NOMO-1 treated with DMSO at 0.1 percent for 48 hours (cell line): ENCODE results near the gene PLAU.
"Not testable (repeated sequence)": the region's sequence is repeated elsewhere in the genome, so short reads cannot be mapped to it uniquely, and the experiment has no call there.

Source experiments
- DNase-seq: peaks from one replicate; lab custom pipeline; 2025; ENCODE audit not compliant: unreplicated experiment; lab: John Stamatoyannopoulos, UW

PLAU gene

GRCh38 chr10:73895381-73895780 lies 15.6 kb upstream of the PLAU start:
- DNase-seq: not testable (repeated sequence)

- DNase-seq: no peak
These were observed 13.2 kb upstream of the PLAU start for GRCh38 chr10:73897693-73898092.

GRCh38 chr10:73898730-73899410 lies 12.1 kb upstream of the PLAU start:
- no peak for DNase-seq

GRCh38 chr10:73899423-73899822 lies 11.5 kb upstream of the PLAU start:
- DNase-seq: peak; percentile 25

- DNase-seq: no peak
These were observed 10.9 kb upstream of the PLAU start for GRCh38 chr10:73900064-73900463.

GRCh38 chr10:73901261-73901660 lies 9.7 kb upstream of the PLAU start:
- DNase-seq: no peak

- DNase-seq: peak; percentile 61
These were observed 8.6 kb upstream of the PLAU start for GRCh38 chr10:73902351-73902750.

- DNase-seq: no peak
These were observed 5.5 kb upstream of the PLAU start for GRCh38 chr10:73905256-73906020.

GRCh38 chr10:73906524-73907447 lies 4.1 kb upstream of the PLAU start:
- DNase-seq: peak; percentile 52

- peak; percentile 94 for DNase-seq
These were observed 3.0 kb upstream of the PLAU start for GRCh38 chr10:73907841-73908517.

GRCh38 chr10:73908853-73909539 lies 1.9 kb upstream of the PLAU start:
- DNase-seq: peak; percentile 63

GRCh38 chr10:73909540-73910115 lies 1.3 kb upstream of the PLAU start:
- no peak for DNase-seq

GRCh38 chr10:73910401-73910763 lies 550 bp upstream of the PLAU start:
- DNase-seq: no peak

- DNase-seq: no peak
These were observed 647 bp downstream of the PLAU start for GRCh38 chr10:73911553-73912004.

GRCh38 chr10:73914036-73914435 lies 3.1 kb downstream of the PLAU start:
- no peak for DNase-seq

GRCh38 chr10:73915206-73915851 lies 4.4 kb downstream of the PLAU start:
- no peak for DNase-seq

GRCh38 chr10:73916761-73917470 lies 6.0 kb downstream of the PLAU start:
- peak; percentile 4 for DNase-seq

GRCh38 chr10:73917566-73918305 lies 6.8 kb downstream of the PLAU start:
- no peak for DNase-seq
